Measurements from ENCODE around the gene NOL7. TPM values are rescaled to one million over a fixed set of nuclear protein-coding genes. Genes with fewer than 3 reads are reported as not detected.

NOL7 gene
- total RNA-seq (2022; extraction: Qiagen RNA extraction): 64.5 to 76.9 TPM (median 69.9 TPM) in 5 replicates

GRCh38 chr6:13614926-13615791 is at the start of gene NOL7:
NOL7 (plus strand) TSS chr6:13615335; CDS start chr6:13615359, 24 bp downstream.

DNA sequence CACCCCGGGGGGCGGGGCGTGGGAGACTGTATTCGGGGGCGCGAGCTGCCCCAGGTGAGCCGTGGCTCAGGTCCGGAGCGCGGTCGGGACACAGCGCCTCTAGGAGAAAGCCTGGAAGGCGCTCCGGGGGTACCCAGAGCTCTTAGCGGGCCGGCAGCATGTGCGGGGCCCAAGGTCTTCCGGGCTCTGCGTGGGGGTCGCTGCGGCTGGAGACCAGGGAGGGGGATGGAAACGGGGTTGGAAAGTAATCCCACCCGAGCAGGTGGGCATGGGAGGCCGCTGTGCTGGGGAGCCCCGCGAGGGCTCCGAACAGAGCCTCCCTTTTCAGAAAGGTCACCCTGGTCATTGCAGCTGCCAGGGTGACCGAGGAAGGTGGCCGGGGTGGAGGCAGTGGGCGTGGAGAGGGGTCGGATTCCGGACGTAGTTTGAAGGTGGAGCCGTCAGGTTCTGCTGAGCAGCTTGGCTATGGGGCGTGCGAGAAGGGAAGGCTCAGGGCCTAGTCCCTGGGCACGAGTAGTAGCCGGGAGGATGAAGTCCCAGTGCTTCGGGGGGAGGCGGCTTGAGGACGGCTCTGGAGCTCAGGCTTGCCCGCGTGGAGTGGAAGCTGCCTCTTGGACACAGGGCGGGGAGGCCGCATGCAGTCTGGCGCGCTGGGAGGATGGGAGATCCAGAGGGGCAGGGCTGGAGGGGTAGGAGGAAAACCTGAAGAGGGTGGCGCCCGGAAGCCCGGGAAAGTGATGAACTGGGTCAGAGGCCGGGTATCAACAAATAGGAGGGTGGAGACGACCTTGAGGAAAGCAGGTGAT is 40.4 kb upstream of the NOL7 start, which contains the start of gene SIRT5:
Gene SIRT5 (plus strand): TSS at position 31 of the 806 bp plus-strand sequence. CDS start 9,510 bp downstream, outside the sequence.

Other genes with a start within 250 kb of the NOL7 start
- gene GFOD1, start 127.7 kb upstream of the NOL7 start, total RNA-seq (2022; extraction: Qiagen RNA extraction): 1.4 to 2.0 TPM (median 1.7 TPM) in 5 replicates
- gene SIRT5, start 40.7 kb upstream of the NOL7 start, total RNA-seq (2022; extraction: Qiagen RNA extraction): 3.5 to 4.8 TPM (median 3.9 TPM) in 5 replicates
- 12.4 to 14.4 TPM (median 13.8 TPM) in 5 replicates for gene RANBP9, start 96.5 kb downstream of the NOL7 start, total RNA-seq (2022; extraction: Qiagen RNA extraction)
- gene MCUR1, start 199.2 kb downstream of the NOL7 start, total RNA-seq (2022; extraction: Qiagen RNA extraction): 12.0 to 18.1 TPM (median 15.6 TPM) in 5 replicates

Measured in A549 treated with dexamethasone at 1 μM for 4 hours (cell line).